Hematopoietic multipotent progenitor cell treated with erythropoietin and hydrocortisone succinate and interleukin-3 and kit ligand, for 4 days (in vitro differentiated cells): ENCODE measurements around the gene PRUNE2.

Source experiments
- DNase-seq: peaks from one replicate; pipeline ENCODE4 v3.0.0-alpha.2; 2015

The PRUNE2 gene

GRCh38 chr9:76730801-76731200 is 175.1 kb downstream of the PRUNE2 start:
- no peak for DNase-seq

- no peak for DNase-seq
Measured at GRCh38 chr9:76729980-76730737, 175.8 kb downstream of the PRUNE2 start.

- no peak for DNase-seq
Measured at GRCh38 chr9:76729116-76729515, 176.8 kb downstream of the PRUNE2 start.

- no peak for DNase-seq
Measured at GRCh38 chr9:76725885-76726284, 180.0 kb downstream of the PRUNE2 start.

DNA sequence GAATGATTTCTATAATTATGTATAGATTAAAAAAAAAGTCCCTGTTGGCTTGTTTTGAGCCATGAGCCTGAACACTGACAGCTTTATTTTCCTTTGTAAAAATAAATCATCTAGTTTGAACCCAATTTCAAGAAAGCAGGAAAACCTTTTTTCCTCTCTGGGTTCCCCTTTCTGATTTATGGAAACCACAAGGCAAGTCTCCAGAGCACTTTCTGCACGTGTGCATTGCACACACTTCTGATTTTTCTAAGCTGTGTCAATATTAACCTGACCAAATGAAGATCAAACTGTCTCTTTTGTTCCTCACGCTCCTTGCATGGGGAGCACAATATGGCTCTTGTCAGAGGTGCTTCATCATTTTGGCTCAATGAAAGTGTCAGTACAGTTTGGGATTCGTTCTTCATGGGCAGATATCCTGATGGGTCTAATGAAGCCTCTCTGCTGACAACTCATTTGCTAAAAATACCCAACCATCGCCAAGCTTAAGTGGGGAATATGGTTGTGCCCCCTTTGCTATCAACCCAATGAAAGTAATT is 180.8 kb downstream of the PRUNE2 start:
- DNase-seq: peak; percentile 15

- DNase-seq: no peak
Measured at GRCh38 chr9:76720245-76720644, 185.7 kb downstream of the PRUNE2 start.

DNA sequence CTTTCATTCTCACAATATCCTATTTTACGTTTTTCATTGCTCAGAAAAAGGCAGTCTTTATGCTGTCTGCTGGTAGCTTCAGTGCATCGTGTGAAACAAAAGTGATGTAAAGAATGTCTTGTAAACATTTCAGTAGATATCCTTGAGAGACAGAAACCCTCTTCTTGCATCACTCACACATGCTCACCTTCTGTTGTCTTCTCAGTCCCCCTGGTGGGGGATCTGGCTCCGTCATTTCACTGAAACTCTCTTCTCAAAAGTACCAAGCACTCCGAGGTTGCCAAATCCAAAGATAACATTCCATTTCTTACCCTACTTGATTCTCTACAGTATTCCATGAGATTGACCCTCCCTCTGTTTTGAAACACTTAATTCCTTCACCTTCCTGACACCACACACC is 187.7 kb downstream of the PRUNE2 start:
- DNase-seq: no peak

- DNase-seq: no peak
Measured at GRCh38 chr9:76717613-76718012, 188.3 kb downstream of the PRUNE2 start.

GRCh38 chr9:76717176-76717575 is 188.7 kb downstream of the PRUNE2 start:
- no peak for DNase-seq

- DNase-seq: no peak
Measured at GRCh38 chr9:76716085-76716672, 189.7 kb downstream of the PRUNE2 start.

- no peak for DNase-seq
Measured at GRCh38 chr9:76713381-76713780, 192.5 kb downstream of the PRUNE2 start.

DNA sequence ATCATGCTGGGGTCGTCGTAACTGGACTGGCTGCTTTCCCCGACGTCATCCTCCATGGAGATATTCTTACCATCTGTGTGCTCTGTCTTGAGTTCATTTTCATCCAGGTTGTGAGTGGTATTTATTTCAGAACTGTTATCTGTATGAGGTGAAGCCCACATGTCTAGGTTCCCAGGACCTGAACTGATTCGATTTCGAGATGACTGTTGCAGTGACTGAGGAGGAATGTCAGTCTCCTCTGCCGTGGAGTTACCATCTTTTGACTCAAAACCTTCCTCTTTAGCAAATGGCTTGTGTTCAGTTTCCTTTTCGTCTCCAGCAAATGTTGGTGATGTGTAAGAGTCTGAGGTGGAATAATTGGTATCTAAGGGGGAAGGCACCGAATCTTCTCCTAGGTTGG is 196.9 kb downstream of the PRUNE2 start:
- DNase-seq: no peak

- DNase-seq: no peak
Measured at GRCh38 chr9:76707510-76707909, 198.4 kb downstream of the PRUNE2 start.

DNA sequence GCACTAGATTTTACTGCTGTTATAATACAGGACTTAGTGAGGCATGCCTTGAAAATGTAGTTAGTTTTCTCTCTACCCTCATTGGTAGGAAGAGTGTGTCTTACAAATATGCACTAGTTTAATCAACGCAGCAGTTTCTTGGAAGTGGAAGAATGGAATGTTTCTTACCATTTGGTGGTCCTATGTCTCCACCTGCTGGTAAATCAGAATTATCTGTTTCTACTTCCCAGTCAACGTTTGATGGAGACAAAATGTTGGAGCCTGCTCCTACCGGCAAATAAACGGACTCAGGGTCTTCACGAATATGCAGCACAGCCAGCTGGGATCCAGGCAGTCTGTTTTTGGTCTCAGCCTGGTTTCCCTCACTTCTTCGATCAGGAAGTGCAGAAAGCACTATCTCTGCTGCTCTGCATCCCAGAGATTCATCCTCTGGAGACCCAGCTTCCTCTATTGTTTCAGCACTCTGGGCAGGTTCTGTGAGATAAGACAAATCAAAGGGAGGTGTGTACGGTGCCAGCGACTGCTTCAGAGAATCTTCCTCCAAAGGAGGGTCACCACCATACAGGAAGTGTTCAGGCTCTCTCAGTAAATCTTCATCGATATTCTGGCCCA is 201.2 kb downstream of the PRUNE2 start:
- peak; percentile 90 for DNase-seq

GRCh38 chr9:76703270-76703669 is 202.6 kb downstream of the PRUNE2 start:
- peak; percentile 62 for DNase-seq

GRCh38 chr9:76701441-76702039 is 204.4 kb downstream of the PRUNE2 start:
- DNase-seq: no peak

- DNase-seq: no peak
Measured at GRCh38 chr9:76700916-76701315, 205.0 kb downstream of the PRUNE2 start.

- DNase-seq: peak; percentile 25
Measured at GRCh38 chr9:76699971-76700370, 205.9 kb downstream of the PRUNE2 start.

DNA sequence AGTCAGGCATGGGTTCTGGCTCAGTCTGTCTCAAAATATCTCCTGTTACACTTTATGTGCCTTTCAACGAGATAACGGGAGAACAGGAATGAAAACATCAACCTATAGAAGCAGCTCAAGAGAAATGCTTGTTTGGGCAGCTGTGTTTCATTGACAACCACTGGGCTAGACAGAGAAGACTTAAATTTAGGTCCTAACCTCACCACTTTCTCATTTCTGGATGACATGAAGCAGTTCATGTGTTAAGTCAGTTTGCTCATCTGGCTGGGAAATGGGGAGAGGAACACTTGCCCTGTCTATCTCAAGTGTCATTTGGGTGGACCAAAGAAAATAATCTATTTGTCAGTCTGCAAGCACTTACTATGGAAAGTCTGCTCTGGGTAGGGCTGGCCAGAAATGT is 208.4 kb downstream of the PRUNE2 start:
- no peak for DNase-seq

- DNase-seq: no peak
Measured at GRCh38 chr9:76697081-76697480, 208.8 kb downstream of the PRUNE2 start.

GRCh38 chr9:76693912-76694311 is 212.0 kb downstream of the PRUNE2 start:
- no peak for DNase-seq

- no peak for DNase-seq
Measured at GRCh38 chr9:76692458-76693129, 213.3 kb downstream of the PRUNE2 start.
